Common myeloid progenitor, CD34-positive (primary cell): Measurements from ENCODE around the gene TIMM23.
"Not testable (repeated sequence)": the region's sequence is repeated elsewhere in the genome, so short reads cannot be mapped to it uniquely, and the experiment has no call there.

ENCODE experiments used
- CTCF ChIA-PET: fragments of 350-600 bp; sonication (Branson Sonifier 250); formaldehyde crosslinking; loops from one replicate; lab custom pipeline; 2021; ENCODE audit warnings: antibody characterized with exemption; lab: Charles Lee
- POLR2A ChIA-PET: fragments of 350-600 bp; sonication (Branson Sonifier 250); formaldehyde crosslinking; loops from one replicate; lab custom pipeline; 2021; ENCODE audit warnings: antibody characterized with exemption; lab: Charles Lee
- DNase-seq, 3 donors: peaks; one replicate each; pipeline versions ENCODE4 v3.0.0 to v3.0.0-alpha.2; 2013
- H3K27ac ChIP-seq, 2 experiments: 1 replicate in 1 of 2; 2 replicates in 1 of 2; pipeline ENCODE4 v1.7.0; 2013; ENCODE audit warnings: inconsistent platforms in 2 of 2, low read length in 2 of 2, mild to moderate bottlenecking in 2 of 2, low read depth in 1 of 2, moderate library complexity in 1 of 2; ENCODE audit not compliant: severe bottlenecking in 2 of 2, insufficient read depth in 1 of 2, poor library complexity in 1 of 2
- H3K27me3 ChIP-seq, 5 experiments: replicated peaks in 2 of 5; 1 replicate in 3 of 5; 2 replicates in 2 of 5; pipeline versions ENCODE4 v1.6.1 to v1.7.0; 2013; ENCODE audit warnings: low read length in 4 of 5, mild to moderate bottlenecking in 2 of 5, moderate library complexity in 2 of 5, inconsistent platforms in 1 of 5; ENCODE audit not compliant: insufficient read depth in 5 of 5, control insufficient read depth in 4 of 5
- H3K36me3 ChIP-seq, 4 experiments: 1 replicate in 2 of 4; 2 replicates in 2 of 4; pipeline versions ENCODE4 v1.6.1 to v1.7.0; 2013; ENCODE audit warnings: low read length in 3 of 4, control low read depth in 1 of 4, mild to moderate bottlenecking in 1 of 4; ENCODE audit not compliant: control insufficient read depth in 4 of 4, insufficient read depth in 4 of 4
- H3K4me1 ChIP-seq, 4 experiments: 1 replicate in 3 of 4; 2 replicates in 1 of 4; pipeline versions ENCODE4 v1.6.1 to v1.7.1; 2013; ENCODE audit warnings: low read length in 3 of 4, mild to moderate bottlenecking in 3 of 4, control low read depth in 1 of 4, inconsistent platforms in 1 of 4, moderate library complexity in 1 of 4; ENCODE audit not compliant: control insufficient read depth in 4 of 4, insufficient read depth in 4 of 4; ENCODE audit errors: control extremely low read depth in 1 of 4
- H3K4me3 ChIP-seq, 7 experiments: 1 replicate in 4 of 7; 2 replicates in 3 of 7; pipeline versions ENCODE4 v1.5.1 to v1.7.0; 2013; ENCODE audit warnings: mild to moderate bottlenecking in 7 of 7, low read length in 6 of 7, moderate library complexity in 6 of 7, inconsistent platforms in 2 of 7, low read depth in 2 of 7, control low read depth in 1 of 7; ENCODE audit not compliant: insufficient read depth in 4 of 7, control insufficient read depth in 1 of 7; ENCODE audit errors: extremely low read depth in 1 of 7
- H3K9me3 ChIP-seq, 5 experiments: 1 replicate in 4 of 5; 2 replicates in 1 of 5; pipeline versions ENCODE4 v1.6.1 to v1.7.1; 2013; ENCODE audit warnings: low read length in 4 of 5, mild to moderate bottlenecking in 2 of 5, inconsistent platforms in 1 of 5, low read depth in 1 of 5, moderate library complexity in 1 of 5; ENCODE audit not compliant: control insufficient read depth in 4 of 5, insufficient read depth in 2 of 5; ENCODE audit errors: control extremely low read depth in 1 of 5
- WGBS: methylation state at CpG from one replicate; pipeline ENCODE4 v1.1.5; 2013; ENCODE audit not compliant: insufficient coverage; 5-methylcytosine and 5-hydroxymethylcytosine counted together

TIMM23 gene

DNA sequence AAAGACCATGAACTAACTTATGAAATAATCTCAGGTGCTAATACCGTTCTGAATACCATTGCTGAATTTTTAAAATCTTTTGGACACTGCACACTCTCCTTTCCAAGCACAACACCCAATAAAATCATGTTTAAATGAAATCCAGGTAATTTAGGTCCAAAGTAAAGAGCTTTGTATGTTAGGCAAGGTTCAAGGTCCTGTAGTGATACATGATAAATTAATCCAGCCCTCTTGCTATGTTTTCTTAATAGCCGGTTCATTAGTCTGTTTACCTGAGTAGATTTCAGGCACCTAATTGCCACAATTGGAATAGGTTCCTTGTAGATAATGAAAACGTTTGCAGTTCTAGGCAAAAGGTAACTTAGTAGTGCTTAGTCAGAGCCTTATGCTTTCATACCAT is 13.3 kb downstream of the TIMM23 start:
- H3K36me3 ChIP-seq, result peaks cover 2 to 11% (median 5%) of the 10 kb centered on the region in 4 experiments
- WGBS, result 100% methylated on average over 1 of the region's 3 CpGs

DNA sequence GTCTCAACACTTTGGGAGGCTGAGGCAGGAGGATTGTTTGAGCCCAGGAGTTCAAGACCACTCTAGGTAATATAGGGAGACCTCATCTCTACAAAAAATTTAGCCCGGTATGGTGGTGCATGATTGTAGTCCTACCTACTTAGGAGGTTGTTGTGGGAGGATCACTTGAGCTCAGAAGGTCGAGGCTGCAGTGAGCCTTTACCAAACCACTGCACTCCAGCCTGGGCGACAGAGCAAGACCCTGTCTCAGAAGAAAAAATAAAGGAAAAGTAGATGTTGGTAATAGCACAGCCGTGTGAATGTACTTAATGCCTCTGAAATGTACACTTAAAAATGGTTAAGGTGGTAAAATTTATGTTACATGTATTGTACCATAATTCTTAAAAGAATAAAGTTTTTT is 25.3 kb downstream of the TIMM23 start:
- no peak overlapping the region for H3K4me3 ChIP-seq
- H3K4me1 ChIP-seq, result no peaks in the 10 kb centered on the region
- 100% methylated on average over 2 of the region's 4 CpGs for WGBS
- CTCF ChIA-PET, result no interaction called here
- no peak for DNase-seq
- peak overlapping the region in 1 of 2 experiments; percentile 22 for H3K27ac ChIP-seq
- H3K27me3 ChIP-seq, result no peaks in the 10 kb centered on the region
- POLR2A ChIA-PET, result no interaction called here
- H3K9me3 ChIP-seq, result peaks cover 0 to 6% (median 0%) of the 10 kb centered on the region in 5 experiments
- peaks cover 7 to 51% (median 25%) of the 10 kb centered on the region in 4 experiments for H3K36me3 ChIP-seq

More for the DNA sequence above, 13.3 kb downstream of the TIMM23 start:
- DNase-seq, POLR2A ChIA-PET, H3K4me3 ChIP-seq, H3K4me1 ChIP-seq, H3K27ac ChIP-seq, CTCF ChIA-PET, H3K9me3 ChIP-seq, H3K27me3 ChIP-seq: not testable (repeated sequence)

DNA sequence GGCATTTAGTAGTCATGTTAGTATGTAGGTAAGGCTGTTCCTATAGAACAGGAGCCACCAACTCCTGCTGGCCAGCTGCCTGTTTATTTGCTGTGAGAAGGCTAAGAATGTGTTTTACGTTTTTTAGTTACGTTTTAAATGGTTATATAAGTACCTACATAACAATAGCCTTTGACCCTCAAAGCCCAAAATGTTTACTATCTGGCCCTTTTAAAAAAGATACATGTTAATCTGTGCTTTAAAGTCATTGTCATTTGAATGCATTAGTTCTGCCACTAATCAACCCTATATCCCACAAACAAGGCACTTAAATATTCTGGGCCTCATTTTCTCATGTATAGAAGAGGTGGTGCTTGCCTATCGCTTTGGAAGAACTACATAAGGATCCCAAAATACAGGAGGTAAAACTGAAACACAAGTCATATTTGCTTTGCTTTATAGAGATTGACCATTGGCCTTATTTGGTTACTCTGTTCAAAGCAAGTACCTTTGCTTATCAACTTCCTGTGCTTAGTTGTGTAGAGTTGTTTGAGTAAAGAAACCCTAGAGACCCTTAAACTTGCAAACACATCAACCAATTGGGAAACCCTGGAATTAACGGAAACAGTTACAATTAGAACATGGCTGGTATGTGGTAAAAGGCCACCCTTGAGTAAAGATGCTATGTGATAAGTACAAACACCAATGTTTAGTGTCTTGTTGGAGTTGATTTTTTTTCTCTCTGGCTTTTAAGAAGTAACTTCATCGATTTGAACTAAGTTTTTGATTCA is 25.9 kb downstream of the TIMM23 start:
- no peak for DNase-seq
- Histone ChIP-seq H3K27me3 (no peaks in the 10 kb centered on the region), H3K36me3 (peaks cover 7 to 54% (median 30%) of the 10 kb centered on the region in 4 experiments), H3K4me3 (no peak overlapping the region), H3K4me1 (no peaks in the 10 kb centered on the region), H3K9me3 (peaks cover 0 to 6% (median 0%) of the 10 kb centered on the region in 5 experiments), H3K27ac (peak overlapping the region in 1 of 2 experiments; percentile 22)
- ChIA-PET CTCF (no interaction called here), POLR2A (no interaction called here)
- no CpG with 5 or more reads among the region's 5 CpGs for WGBS

DNA sequence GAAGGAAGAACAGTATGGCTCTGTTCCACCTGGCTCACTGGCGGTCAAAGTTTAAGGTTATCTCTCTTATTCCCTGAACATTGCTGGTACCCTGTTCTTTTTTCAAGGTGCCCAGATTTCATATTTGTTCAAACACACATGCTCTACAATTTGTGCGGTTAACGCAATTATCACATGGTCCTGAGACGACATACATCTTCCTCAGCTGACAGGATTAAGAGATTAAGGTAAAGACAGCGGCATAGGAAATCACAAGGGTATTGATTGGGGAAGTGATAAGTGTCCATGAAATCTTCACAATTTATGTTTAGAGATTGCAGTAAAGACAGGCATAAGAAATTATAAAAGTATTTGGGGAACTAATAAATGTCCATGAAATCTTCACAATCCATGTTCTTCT is 27.7 kb downstream of the TIMM23 start:
- H3K27me3 ChIP-seq, H3K4me3 ChIP-seq, H3K4me1 ChIP-seq, H3K27ac ChIP-seq, DNase-seq, POLR2A ChIA-PET, H3K9me3 ChIP-seq: not testable (repeated sequence)
- WGBS, result 100% methylated on average over 2 of the region's 5 CpGs
- peaks cover 10 to 65% (median 40%) of the 10 kb centered on the region in 4 experiments for H3K36me3 ChIP-seq
- CTCF ChIA-PET, result interaction anchor here (1.8 to 2.3 kb wide), 3 partner anchors 9 to 29 kb away, joined by 5 to 11 read pairs (median 6); no protein-coding TSS in a partner anchor

DNA sequence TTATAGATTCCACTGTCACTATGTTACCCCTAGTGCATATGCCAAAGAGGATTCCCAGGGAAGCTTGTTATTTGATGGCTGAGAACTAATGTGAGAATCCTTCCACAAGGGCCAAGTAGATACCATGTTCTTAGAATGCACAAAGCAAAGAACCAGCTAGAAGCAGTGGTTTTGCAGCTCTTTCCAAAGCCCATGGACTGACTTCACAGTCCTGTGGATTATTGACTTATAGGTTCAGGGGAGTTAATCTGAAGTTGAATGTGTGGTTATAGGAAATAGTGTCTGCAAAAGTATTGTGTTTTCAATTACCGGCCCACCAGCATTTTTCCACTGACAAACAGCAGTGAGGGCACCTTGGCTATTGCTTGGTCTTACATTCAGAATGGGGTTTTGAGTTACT is 28.2 kb downstream of the TIMM23 start:
- ChIA-PET CTCF (interaction anchor here (1.4 to 2.3 kb wide), 5 partner anchors 10 to 29 kb away, joined by 4 to 11 read pairs (median 5); no protein-coding TSS in a partner anchor), POLR2A (no interaction called here)
- Histone ChIP-seq H3K36me3 (peaks cover 15 to 71% (median 45%) of the 10 kb centered on the region in 4 experiments), H3K9me3 (peaks cover 0 to 6% (median 0%) of the 10 kb centered on the region in 5 experiments), H3K4me3 (no peak overlapping the region), H3K4me1 (no peaks in the 10 kb centered on the region), H3K27me3 (no peaks in the 10 kb centered on the region), H3K27ac (peak overlapping the region; percentile 36 to 75)
- WGBS, result 100% methylated on average over 1 of the region's 1 CpG
- no peak for DNase-seq

DNA sequence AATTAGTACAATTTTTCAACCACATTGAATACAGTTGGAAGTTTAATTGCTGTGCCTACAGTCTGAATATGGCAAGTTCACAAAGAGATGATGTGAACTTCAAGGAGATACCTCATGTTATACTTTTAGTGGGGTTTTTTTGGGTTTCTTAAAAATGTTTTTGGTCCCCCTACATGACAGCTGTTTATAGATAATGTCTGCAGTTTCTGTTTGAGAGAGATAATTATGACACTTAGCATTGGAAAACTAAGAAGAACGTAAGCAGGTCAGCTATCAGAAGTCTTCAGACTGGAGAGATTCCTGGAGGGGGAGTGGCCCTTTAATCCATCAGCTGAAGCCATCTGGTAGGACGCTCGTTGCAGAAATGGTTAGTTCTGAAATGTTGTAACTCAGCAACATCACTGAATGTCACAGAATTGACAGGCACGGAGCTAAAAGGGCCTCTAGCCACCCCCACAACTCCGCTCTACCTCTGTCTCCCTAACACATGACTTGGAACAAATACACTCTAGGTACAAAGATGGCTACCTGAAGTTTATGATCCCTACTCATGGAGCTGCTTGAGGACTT is 29.0 kb downstream of the TIMM23 start:
- WGBS, result 80% methylated on average over 3 of the region's 5 CpGs
- Histone ChIP-seq H3K27me3 (no peaks in the 10 kb centered on the region), H3K4me1 (no peaks in the 10 kb centered on the region), H3K36me3 (peaks cover 15 to 78% (median 51%) of the 10 kb centered on the region in 4 experiments), H3K4me3 (no peak overlapping the region), H3K9me3 (peaks cover 0 to 6% (median 0%) of the 10 kb centered on the region in 5 experiments), H3K27ac (peak overlapping the region; percentile 58 to 75)
- ChIA-PET POLR2A (interaction anchor here (0.9 kb wide), 1 partner anchor 17 kb away, joined by 3 read pairs; no protein-coding TSS in a partner anchor), CTCF (interaction anchor here (0.7 to 2.3 kb wide), 7 partner anchors 9 to 28 kb away, joined by 3 to 11 read pairs (median 5); no protein-coding TSS in a partner anchor)
- peak; percentile 76 to 89 (median 79) for DNase-seq
